Coronary artery (tissue), 2 donors: Measurements from ENCODE around the gene FBXL7.

ENCODE experiments used
- DNase-seq: peaks from one replicate; pipeline ENCODE4 v3.0.0-alpha.2; 2017; ENCODE audit warnings: low spot score
- H3K27ac ChIP-seq, 2 donors: fragments of 200-600 bp; sonication (generic); one replicate each; pipeline ENCODE4 v1.5.1; 2016 to 2019
- H3K4me3 ChIP-seq: fragments of 200-600 bp; sonication (generic); 2 replicates; pipeline ENCODE4 v1.5.1; 2016; ENCODE audit warnings: mild to moderate bottlenecking, moderate library complexity
- TF ChIP-seq, protein P1 (sequence below): fragments of 200-600 bp; sonication (generic); IDR thresholded peaks from one replicate; pipeline ENCODE4 v1.5.1; 2019; ENCODE audit warnings: antibody characterized with exemption

FBXL7 gene

DNA sequence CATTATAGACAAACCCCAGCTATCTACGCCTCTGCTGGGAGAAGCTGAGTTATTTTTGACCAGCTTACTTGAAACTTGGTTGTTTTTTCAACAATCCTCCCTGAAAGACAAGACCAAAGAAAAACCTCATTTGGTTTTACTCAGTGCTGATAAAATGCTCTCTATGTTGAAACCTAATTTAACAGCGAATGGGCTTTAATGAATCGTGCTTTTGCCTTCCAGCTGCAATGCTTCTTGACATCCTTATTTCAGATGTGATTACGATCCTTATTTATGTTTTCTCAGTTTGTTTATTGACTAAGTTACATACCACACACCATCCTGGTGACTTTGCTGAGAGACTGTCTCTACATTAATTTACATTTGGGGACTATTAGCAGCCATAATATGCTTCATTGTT lies 179.2 kb downstream of the FBXL7 start:
- TF ChIP-seq, protein P1, sequence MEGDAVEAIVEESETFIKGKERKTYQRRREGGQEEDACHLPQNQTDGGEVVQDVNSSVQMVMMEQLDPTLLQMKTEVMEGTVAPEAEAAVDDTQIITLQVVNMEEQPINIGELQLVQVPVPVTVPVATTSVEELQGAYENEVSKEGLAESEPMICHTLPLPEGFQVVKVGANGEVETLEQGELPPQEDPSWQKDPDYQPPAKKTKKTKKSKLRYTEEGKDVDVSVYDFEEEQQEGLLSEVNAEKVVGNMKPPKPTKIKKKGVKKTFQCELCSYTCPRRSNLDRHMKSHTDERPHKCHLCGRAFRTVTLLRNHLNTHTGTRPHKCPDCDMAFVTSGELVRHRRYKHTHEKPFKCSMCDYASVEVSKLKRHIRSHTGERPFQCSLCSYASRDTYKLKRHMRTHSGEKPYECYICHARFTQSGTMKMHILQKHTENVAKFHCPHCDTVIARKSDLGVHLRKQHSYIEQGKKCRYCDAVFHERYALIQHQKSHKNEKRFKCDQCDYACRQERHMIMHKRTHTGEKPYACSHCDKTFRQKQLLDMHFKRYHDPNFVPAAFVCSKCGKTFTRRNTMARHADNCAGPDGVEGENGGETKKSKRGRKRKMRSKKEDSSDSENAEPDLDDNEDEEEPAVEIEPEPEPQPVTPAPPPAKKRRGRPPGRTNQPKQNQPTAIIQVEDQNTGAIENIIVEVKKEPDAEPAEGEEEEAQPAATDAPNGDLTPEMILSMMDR = no peak
- no peak overlapping the region for H3K27ac ChIP-seq
- DNase-seq = no peak
- no peak overlapping the region for H3K4me3 ChIP-seq

DNA sequence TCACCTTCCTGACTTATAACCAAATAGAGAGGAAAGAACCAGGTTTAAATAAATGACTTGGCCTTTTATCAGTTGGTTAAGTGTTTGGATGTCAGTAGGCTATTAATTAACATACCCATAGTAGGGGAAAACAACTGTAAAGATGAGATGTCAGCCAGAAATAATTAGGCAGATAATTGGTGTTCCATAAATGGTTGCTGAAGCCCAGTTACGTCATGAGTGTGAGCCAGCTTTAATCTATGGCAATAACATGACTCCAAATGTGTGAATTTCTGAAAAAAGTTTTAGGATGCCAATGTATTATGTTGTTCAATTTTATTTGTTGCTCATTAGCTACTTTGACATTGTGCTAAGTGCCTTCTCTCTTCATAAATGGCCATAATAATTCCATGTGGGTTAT lies 180.5 kb downstream of the FBXL7 start:
- no peak overlapping the region for H3K27ac ChIP-seq
- TF ChIP-seq, protein P1 = no peak
- no peak overlapping the region for H3K4me3 ChIP-seq
- no peak for DNase-seq

DNA sequence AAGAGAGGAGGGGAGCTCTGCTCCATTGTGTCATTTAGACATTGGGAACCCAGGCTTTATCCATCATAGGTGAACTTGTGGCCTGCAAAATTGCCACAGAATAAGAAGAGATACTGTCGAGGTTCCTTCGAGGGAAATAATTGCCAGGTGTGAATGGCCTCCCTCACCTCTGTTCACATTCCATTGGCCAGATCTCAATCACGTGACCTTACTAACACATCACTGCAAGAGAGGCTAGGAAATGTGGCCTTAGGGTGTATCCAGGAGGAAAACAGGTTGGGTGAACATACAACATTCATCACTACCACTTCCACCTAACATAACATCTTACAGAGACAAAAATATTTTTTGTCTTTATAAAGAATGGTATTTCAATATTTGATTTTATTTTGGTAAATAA lies 182.1 kb downstream of the FBXL7 start:
- H3K4me3 ChIP-seq = no peak overlapping the region
- TF ChIP-seq, protein P1 = no peak
- no peak overlapping the region for H3K27ac ChIP-seq
- DNase-seq = no peak

DNA sequence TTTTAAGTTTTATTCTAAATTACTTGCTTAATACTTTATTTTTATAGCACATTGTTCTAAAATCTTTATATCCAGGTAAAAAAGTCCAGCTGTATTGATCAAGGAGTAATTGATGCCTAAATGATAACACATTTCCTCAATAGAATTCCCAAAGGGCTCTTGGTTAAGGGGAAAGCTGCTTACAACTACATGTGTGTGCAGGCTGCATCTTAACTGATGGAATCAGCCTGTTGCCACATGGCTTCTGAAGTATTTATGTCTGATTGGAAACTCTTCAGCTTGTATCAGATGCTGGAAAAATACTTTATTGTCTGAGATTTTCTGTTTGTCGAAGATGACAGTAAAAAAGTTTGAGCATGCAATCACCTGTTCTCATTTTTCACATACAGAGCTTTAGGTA lies 182.6 kb downstream of the FBXL7 start:
- H3K27ac ChIP-seq = no peak overlapping the region
- TF ChIP-seq, protein P1 = no peak
- no peak overlapping the region for H3K4me3 ChIP-seq
- no peak for DNase-seq

DNA sequence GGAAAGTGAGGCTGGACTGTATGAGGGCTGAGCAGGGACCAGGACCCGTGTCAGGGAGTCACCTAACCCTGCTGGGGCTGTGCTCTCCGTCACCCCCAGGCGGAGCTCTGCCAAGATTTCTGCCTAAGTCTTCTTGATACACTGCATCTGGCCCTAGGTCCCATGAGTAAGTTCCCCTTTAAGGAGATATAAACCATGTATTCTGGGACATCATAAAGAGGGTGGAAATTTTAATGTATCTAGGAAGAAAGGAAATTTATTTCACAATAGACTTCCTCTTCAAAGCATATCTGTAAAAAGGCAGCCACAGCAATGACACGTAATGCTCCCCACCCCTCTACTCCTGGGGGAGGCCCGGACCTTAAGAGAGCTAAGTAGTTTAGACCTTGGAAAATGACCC lies 183.4 kb downstream of the FBXL7 start:
- no peak for DNase-seq

DNA sequence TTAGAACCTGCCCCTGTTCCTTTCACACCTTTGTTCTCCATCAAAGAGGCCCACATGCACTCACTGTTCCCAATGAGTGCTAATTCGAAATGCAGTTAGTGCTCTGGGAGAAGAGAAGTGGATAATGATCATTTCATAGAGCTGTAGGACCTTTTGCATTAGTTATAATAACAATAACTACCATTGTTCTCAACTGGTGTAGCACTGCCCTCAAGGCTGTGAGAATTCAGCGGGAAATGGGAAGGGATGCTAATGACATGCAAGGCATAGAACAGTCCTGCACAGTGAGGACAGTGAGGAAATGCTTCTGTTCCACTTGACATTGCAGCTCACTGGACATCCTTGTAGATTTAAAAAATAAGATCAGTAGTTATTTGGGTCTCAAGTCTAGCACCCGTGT lies 187.4 kb downstream of the FBXL7 start:
- H3K27ac ChIP-seq = no peak overlapping the region
- DNase-seq = no peak
- no peak overlapping the region for H3K4me3 ChIP-seq
- TF ChIP-seq, protein P1 = no peak

More for the DNA sequence above, 183.4 kb downstream of the FBXL7 start:
- Histone ChIP-seq H3K27ac (no peak overlapping the region), H3K4me3 (no peak overlapping the region)
- TF ChIP-seq, protein P1 = no peak

DNA sequence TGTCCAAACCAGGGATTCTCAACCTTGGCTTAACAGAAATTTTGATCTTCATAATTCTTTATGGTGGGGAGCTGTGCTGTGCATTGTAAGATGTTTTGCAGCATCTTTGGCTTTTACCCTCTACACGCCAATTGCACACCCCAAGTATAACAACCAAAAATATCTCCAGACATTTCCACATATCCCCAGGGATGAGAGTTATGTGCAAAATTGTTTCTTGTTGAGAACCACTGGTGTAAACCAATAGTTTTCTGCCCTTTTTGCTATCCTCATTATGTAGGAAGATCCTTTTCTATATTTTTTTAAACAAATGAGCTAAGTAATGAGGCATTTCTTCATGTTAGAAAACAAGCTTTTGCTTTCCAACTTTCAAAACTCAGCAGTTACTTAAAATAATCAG lies 189.9 kb downstream of the FBXL7 start:
- TF ChIP-seq, protein P1 = no peak
- no peak overlapping the region for H3K27ac ChIP-seq
- no peak for DNase-seq

More for the DNA sequence above, 189.9 kb downstream of the FBXL7 start:
- H3K4me3 ChIP-seq = no peak overlapping the region
